DOHH2 (cell line): ENCODE data around the gene BMP7.

Experiments used
- EZH2phosphoT487 ChIP-seq: fragments of 200-600 bp; sonication (generic); IDR thresholded peaks from 2 replicates; pipeline ENCODE4 v1.6.1; 2017; ENCODE audit warnings: borderline replicate concordance, mild to moderate bottlenecking, antibody characterized with exemption, low read length, moderate library complexity, mixed read lengths
- TF ChIP-seq, protein P1 (sequence below): fragments of 200-600 bp; sonication (generic); IDR thresholded peaks from one replicate; pipeline ENCODE4 v1.5.1; 2014; ENCODE audit warnings: antibody characterized with exemption, mild to moderate bottlenecking, low read depth, low read length; ENCODE audit not compliant: poor library complexity, severe bottlenecking

DNA sequence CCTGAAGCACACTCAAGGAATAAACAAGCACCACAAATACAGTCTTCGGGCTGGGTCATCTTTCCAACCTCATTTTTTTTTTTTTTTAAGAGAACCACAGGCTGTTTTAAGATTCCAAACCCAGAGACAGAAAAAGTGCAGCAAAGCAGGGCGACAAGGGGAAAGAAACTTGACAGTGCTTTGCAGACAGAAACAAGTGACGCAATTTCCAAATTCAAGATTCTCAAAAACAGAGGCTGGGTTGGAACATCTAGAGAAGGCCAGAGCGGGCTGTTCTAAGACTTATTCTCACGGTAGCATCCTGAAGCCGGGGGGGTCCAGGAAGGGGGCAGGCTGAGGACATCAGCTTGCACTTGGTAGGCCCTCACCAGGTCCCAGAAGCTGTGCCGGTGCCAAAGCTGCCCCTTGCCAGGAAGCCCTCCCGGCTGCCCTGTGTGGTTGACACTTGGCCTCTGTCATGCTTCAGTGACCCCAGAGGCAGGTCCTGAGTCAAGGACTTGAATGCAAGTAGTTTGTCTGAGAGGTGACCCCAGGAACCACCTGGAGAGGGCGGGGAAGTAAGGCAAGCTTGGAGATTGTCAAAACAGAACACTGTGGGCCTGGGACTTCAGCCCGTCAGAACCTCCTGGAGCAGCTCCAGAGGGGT lies 50.5 kb downstream of the BMP7 start:
- TF ChIP-seq, protein P1, sequence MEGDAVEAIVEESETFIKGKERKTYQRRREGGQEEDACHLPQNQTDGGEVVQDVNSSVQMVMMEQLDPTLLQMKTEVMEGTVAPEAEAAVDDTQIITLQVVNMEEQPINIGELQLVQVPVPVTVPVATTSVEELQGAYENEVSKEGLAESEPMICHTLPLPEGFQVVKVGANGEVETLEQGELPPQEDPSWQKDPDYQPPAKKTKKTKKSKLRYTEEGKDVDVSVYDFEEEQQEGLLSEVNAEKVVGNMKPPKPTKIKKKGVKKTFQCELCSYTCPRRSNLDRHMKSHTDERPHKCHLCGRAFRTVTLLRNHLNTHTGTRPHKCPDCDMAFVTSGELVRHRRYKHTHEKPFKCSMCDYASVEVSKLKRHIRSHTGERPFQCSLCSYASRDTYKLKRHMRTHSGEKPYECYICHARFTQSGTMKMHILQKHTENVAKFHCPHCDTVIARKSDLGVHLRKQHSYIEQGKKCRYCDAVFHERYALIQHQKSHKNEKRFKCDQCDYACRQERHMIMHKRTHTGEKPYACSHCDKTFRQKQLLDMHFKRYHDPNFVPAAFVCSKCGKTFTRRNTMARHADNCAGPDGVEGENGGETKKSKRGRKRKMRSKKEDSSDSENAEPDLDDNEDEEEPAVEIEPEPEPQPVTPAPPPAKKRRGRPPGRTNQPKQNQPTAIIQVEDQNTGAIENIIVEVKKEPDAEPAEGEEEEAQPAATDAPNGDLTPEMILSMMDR: no peak
- TF ChIP-seq EZH2phosphoT487: no peak
